Measurements from ENCODE around the gene DNAJC6.

DNA sequence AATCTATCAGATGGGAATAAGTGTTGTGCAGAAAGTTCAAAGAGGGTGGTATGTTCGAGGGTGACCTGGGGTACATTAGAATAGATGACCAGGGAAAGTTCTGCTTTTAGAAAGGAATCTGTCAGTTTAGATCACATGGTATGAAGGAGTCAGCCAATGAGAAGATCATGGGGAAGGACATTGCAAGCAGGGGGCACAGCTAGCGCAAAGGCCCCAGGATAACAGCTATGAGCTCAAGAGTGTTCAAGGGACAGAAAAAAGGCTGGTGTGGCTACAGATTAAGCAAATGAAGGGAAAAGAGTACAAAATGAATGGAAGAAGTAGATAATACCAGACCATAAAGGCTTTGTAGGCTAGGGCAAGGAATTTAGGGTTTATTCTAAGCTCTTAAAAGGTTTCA, 119.7 kb downstream of the DNAJC6 start:
- TF ChIP-seq CTCF (IDR thresholded peaks at IDR 0.05 in 8 of 11, conservative IDR thresholded peaks at IDR 0.05 in 3 of 11) (no peak), POLR2A (IDR thresholded peaks at IDR 0.05) (no peak), POLR2AphosphoS5 (IDR thresholded peaks at IDR 0.05) (no peak)

Measured in spleen (tissue), 7 donors.